ENCODE measurements around the gene ABHD2.

Gene ABHD2

DNA sequence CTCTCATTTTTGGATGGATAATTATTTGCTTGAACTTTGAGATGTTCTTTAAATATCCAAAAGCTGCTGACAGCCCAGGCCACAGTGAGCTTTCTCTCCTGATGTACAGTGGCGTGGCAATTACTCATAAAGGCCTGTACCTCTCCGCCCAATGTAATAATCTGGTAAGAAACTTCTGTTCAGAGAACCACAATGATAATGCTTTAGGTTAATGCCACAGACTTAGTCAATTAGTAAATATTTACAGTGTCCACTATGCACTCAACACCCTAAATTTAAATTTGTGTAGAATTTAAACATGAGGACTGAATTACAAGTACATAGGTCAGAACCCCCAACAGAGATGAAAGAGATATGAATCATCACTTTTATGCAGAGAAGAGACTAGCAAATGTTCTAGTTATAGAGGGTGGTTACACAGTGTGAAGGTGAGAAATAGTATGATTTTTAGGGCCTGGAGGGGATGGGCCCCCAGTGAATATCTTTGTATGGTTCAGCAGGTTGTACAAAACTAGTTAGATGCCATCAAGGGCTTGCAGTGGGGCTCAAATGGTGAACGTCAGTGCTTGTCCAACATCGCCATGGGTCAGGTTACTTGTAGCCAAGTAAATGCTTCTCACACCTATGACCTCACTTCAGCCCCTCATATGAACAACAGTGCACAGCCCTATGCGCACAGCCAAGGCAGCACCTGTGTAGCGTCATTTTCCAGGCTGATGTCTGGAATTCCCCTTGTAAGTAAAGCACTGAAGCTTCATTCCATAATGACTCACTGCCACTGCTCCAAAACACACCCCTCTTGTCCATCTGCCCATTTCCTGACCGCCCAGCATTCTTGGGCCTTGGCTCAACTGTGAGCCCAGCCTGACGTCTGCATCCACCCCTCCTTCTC, 13.3 kb downstream of the ABHD2 start:
- H3K4me1 Mint-ChIP-seq (ENCODE audit: low read depth): peaks cover 14% of the 10 kb centered on the region
- no peaks in the 10 kb centered on the region for H3K27me3 Mint-ChIP-seq (ENCODE audit: low read depth)
- H3K4me3 Mint-ChIP-seq: no peak overlapping the region
- no peak overlapping the region for H3K27ac Mint-ChIP-seq
- no peaks in the 10 kb centered on the region for H3K9me3 Mint-ChIP-seq
- H3K36me3 Mint-ChIP-seq (ENCODE audit: low read depth): no peaks in the 10 kb centered on the region

GRCh38 chr15:89103481-89104171, 15.4 kb downstream of the ABHD2 start:
- H3K9me3 Mint-ChIP-seq: no peaks in the 10 kb centered on the region
- H3K27me3 Mint-ChIP-seq (ENCODE audit: low read depth): no peaks in the 10 kb centered on the region
- no peak overlapping the region for H3K27ac Mint-ChIP-seq
- no peak overlapping the region for H3K4me3 Mint-ChIP-seq
- no peaks in the 10 kb centered on the region for H3K36me3 Mint-ChIP-seq (ENCODE audit: low read depth)
- peaks cover 14% of the 10 kb centered on the region for H3K4me1 Mint-ChIP-seq (ENCODE audit: low read depth)

DNA sequence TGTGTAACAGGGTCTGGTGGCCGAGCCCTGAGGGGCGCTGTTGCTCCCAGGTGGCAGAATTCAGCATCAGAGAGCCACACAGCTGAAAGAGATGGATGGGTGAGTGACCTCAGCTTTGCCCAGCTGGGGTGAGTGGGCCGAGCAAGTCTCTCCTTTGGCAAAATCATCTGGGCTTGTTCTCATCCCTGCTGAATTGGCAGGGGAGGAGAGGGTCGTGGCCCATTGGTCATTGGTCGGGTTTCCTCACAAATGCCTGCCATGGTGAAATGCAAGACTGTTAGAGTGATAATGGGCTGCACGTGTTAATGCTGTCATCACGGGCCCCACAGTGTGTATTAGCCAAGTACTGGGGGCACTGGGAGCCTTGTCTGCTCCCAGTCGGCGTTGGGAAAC, 15.9 kb downstream of the ABHD2 start:
- Mint-ChIP-seq H3K4me3 (no peak overlapping the region), H3K36me3 (ENCODE audit: low read depth) (no peaks in the 10 kb centered on the region), H3K4me1 (ENCODE audit: low read depth) (peaks cover 14% of the 10 kb centered on the region), H3K27ac (no peak overlapping the region), H3K9me3 (no peaks in the 10 kb centered on the region), H3K27me3 (ENCODE audit: low read depth) (no peaks in the 10 kb centered on the region)

DNA sequence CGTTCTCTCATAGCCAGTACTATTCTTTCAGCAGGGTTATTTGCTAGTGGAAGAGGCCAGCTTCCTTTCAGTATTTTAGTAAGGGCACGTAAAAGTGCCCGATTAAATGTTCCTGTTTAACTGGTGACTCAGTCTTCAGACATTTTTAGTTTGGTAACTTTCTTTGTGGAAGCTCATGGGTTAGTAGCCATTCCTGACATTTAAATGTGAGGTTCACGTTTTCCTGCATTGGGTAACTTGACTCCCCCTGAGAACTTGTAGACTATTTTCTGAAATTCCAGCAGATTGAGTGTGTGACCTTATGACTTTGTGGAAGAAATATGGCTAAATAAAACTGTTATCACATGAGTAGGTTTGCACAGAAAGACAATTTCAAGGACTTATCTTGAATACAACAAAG, 16.9 kb downstream of the ABHD2 start:
- H3K4me1 Mint-ChIP-seq (ENCODE audit: low read depth): peaks cover 14% of the 10 kb centered on the region
- no peaks in the 10 kb centered on the region for H3K9me3 Mint-ChIP-seq

DNA sequence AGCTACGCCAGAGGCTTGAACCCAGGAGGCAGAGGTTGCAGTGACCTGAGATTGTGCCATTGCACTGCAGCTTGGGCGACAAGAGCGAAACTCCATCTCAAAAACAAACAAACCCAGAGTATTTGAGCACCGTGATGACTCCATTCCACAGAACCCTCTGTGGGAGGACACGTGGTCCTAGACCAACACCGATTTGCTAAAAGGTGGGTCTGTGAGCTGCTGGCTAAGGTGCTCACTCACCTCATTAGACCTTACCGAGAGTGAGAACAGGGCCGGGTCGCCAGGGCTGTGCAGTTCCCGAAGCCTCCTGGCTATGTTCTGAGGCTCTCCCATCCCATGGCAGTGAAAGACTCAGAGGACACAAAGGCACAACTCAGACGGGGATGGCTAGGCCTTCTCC, 17.9 kb downstream of the ABHD2 start:
- H3K36me3 Mint-ChIP-seq (ENCODE audit: low read depth): no peaks in the 10 kb centered on the region
- H3K27me3 Mint-ChIP-seq (ENCODE audit: low read depth): no peaks in the 10 kb centered on the region
- H3K9me3 Mint-ChIP-seq: no peaks in the 10 kb centered on the region
- no peak overlapping the region for H3K27ac Mint-ChIP-seq
- H3K4me3 Mint-ChIP-seq: no peak overlapping the region
- peaks cover 8% of the 10 kb centered on the region for H3K4me1 Mint-ChIP-seq (ENCODE audit: low read depth)

More for the DNA sequence above, 16.9 kb downstream of the ABHD2 start:
- Mint-ChIP-seq H3K27ac (no peak overlapping the region), H3K4me3 (no peak overlapping the region), H3K27me3 (ENCODE audit: low read depth) (no peaks in the 10 kb centered on the region), H3K36me3 (ENCODE audit: low read depth) (no peaks in the 10 kb centered on the region)

GRCh38 chr15:89107984-89108383, 19.7 kb downstream of the ABHD2 start:
- H3K9me3 Mint-ChIP-seq: no peaks in the 10 kb centered on the region
- H3K4me3 Mint-ChIP-seq: no peak overlapping the region
- no peaks in the 10 kb centered on the region for H3K36me3 Mint-ChIP-seq (ENCODE audit: low read depth)
- H3K27ac Mint-ChIP-seq: no peak overlapping the region
- no peaks in the 10 kb centered on the region for H3K27me3 Mint-ChIP-seq (ENCODE audit: low read depth)
- H3K4me1 Mint-ChIP-seq (ENCODE audit: low read depth): peaks cover 1% of the 10 kb centered on the region

GRCh38 chr15:89108835-89109234, 20.6 kb downstream of the ABHD2 start:
- Mint-ChIP-seq H3K4me1 (ENCODE audit: low read depth) (peaks cover 5% of the 10 kb centered on the region), H3K9me3 (no peaks in the 10 kb centered on the region), H3K4me3 (no peak overlapping the region), H3K36me3 (ENCODE audit: low read depth) (no peaks in the 10 kb centered on the region), H3K27me3 (ENCODE audit: low read depth) (no peaks in the 10 kb centered on the region), H3K27ac (no peak overlapping the region)

DNA sequence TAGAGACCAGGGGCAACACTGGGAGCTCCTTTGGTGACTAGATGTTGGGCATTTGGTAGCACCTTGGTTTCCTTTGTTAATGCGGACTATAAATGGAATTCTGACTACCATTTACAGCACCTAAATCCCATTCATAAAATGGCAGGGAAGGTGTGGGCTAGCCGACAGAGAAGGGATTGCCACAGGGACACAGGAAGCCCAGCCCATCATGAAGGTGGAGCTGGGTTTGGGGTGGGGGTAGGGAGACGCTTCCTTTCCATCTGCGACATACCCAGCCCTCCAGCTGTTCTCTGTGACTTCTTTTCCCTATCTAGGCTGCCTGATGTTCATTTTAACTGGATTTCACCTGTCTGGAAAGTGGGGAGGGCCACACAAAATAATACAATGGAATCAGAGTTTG, 21.0 kb downstream of the ABHD2 start:
- Mint-ChIP-seq H3K27me3 (ENCODE audit: low read depth) (no peaks in the 10 kb centered on the region), H3K36me3 (ENCODE audit: low read depth) (no peaks in the 10 kb centered on the region), H3K4me1 (ENCODE audit: low read depth) (peaks cover 5% of the 10 kb centered on the region), H3K4me3 (no peak overlapping the region), H3K9me3 (no peaks in the 10 kb centered on the region), H3K27ac (no peak overlapping the region)

DNA sequence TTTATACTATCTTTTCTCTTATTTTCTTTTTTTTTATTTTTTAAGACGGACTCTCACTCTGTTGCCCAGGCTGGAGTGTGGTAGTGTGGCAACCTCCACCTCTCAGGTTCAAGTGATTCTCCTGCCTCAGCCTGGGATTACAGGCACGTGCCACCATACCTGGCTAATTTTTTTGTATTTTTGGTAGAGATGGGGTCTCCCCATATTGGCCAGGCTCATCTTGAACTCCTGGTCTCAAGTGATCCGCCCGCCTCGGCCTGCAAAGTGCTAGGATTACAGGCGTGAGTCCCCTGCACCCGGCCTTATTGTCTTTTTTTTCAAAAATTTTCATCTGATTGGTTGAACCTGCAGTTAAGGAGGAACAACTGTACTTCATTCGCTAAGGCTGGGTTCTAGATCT, 21.8 kb downstream of the ABHD2 start:
- Mint-ChIP-seq H3K27me3 (ENCODE audit: low read depth) (no peaks in the 10 kb centered on the region), H3K4me1 (ENCODE audit: low read depth) (peaks cover 9% of the 10 kb centered on the region), H3K4me3 (no peak overlapping the region), H3K27ac (no peak overlapping the region), H3K36me3 (ENCODE audit: low read depth) (peaks cover 4% of the 10 kb centered on the region), H3K9me3 (no peaks in the 10 kb centered on the region)

GRCh38 chr15:89111352-89111751, 23.1 kb downstream of the ABHD2 start:
- Mint-ChIP-seq H3K27ac (no peak overlapping the region), H3K9me3 (no peaks in the 10 kb centered on the region), H3K4me3 (no peak overlapping the region), H3K27me3 (ENCODE audit: low read depth) (no peaks in the 10 kb centered on the region), H3K4me1 (ENCODE audit: low read depth) (peaks cover 9% of the 10 kb centered on the region), H3K36me3 (ENCODE audit: low read depth) (peaks cover 9% of the 10 kb centered on the region)

GRCh38 chr15:89111961-89112340, 23.7 kb downstream of the ABHD2 start:
- Mint-ChIP-seq H3K27me3 (ENCODE audit: low read depth) (no peaks in the 10 kb centered on the region), H3K9me3 (no peaks in the 10 kb centered on the region), H3K27ac (no peak overlapping the region), H3K4me3 (no peak overlapping the region), H3K4me1 (ENCODE audit: low read depth) (peaks cover 9% of the 10 kb centered on the region), H3K36me3 (ENCODE audit: low read depth) (peaks cover 15% of the 10 kb centered on the region)

DNA sequence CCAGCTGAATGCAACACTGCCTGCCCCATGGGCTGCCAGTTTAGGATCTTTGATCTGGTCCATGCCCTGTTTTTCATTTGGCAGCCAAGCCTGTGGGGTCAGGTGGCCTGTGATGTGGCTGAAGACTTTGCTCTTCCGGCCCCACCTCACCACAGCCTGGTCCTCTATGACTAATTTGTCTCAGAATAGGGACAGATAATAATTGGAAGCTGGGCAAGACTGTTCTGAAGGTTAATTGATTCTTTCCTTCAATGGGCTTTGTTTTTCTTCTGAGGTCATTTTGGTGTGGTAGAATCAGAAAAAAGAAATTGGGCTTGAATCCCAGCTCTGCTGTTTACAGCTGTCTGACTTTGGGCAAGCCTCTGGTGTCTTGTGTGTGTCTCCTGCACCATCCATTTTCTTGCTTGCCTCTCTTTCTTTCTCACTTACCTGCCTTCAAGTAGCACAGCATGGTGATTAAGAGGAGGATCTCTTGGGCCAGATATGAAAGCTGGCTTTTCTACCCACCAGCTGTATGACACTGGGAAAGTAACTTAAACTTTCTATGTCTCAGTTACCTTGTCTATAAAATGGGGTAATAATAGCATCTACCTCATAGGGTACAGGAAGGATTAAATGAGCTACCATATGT, 24.2 kb downstream of the ABHD2 start:
- Mint-ChIP-seq H3K36me3 (ENCODE audit: low read depth) (peaks cover 17% of the 10 kb centered on the region), H3K4me3 (no peak overlapping the region), H3K4me1 (ENCODE audit: low read depth) (peaks cover 8% of the 10 kb centered on the region), H3K27me3 (ENCODE audit: low read depth) (no peaks in the 10 kb centered on the region), H3K27ac (no peak overlapping the region), H3K9me3 (no peaks in the 10 kb centered on the region)

- H3K4me3 Mint-ChIP-seq: no peak overlapping the region
- H3K9me3 Mint-ChIP-seq: no peaks in the 10 kb centered on the region
- H3K4me1 Mint-ChIP-seq (ENCODE audit: low read depth): peaks cover 8% of the 10 kb centered on the region
- peaks cover 20% of the 10 kb centered on the region for H3K36me3 Mint-ChIP-seq (ENCODE audit: low read depth)
- no peak overlapping the region for H3K27ac Mint-ChIP-seq
- H3K27me3 Mint-ChIP-seq (ENCODE audit: low read depth): no peaks in the 10 kb centered on the region
Measured at GRCh38 chr15:89113296-89114024, 25.2 kb downstream of the ABHD2 start.

GRCh38 chr15:89114990-89115389, 26.7 kb downstream of the ABHD2 start:
- H3K9me3 Mint-ChIP-seq: no peaks in the 10 kb centered on the region
- H3K36me3 Mint-ChIP-seq (ENCODE audit: low read depth): peaks cover 31% of the 10 kb centered on the region
- no peak overlapping the region for H3K27ac Mint-ChIP-seq
- H3K4me1 Mint-ChIP-seq (ENCODE audit: low read depth): peaks cover 8% of the 10 kb centered on the region
- H3K27me3 Mint-ChIP-seq (ENCODE audit: low read depth): no peaks in the 10 kb centered on the region
- no peak overlapping the region for H3K4me3 Mint-ChIP-seq

Measured in T-helper 1 cell treated with Interleukin-12 subunit alpha and Interleukin-12 subunit beta and Interleukin-4 antibody, amounts not matched to agents 30 μg/mL and 1 μg/mL, for 36 hours (primary cell).